ENCODE measurements around the gene OR4D10. TPM values are rescaled to one million over a fixed set of nuclear protein-coding genes. Genes with fewer than 3 reads are reported as not detected.

The OR4D10 gene
- total RNA-seq (not detected), polyA plus RNA-seq (not detected)
- long read RNA-seq, donor 1: 0 reads
- long read RNA-seq, donor 2: 0 reads
- long read RNA-seq, donor 3: 0 reads
- long read RNA-seq, donor 4: 0 reads
- long read RNA-seq, donor 5: 0 reads
- long read RNA-seq, donor 6: 0 reads
- long read RNA-seq, donor 7: 0 reads
- long read RNA-seq, donor 8: 0 reads
- long read RNA-seq, donor 9: 0 reads
- long read RNA-seq, donor 10: 0 reads

- intact Hi-C loops (cut with DNase I; ENCODE audit: low total_unique reads): no loop called here
- DNase-seq: no peak
- Histone ChIP-seq H3K27me3 (no peaks in the 10 kb centered on the region), H3K36me3 (no peaks in the 10 kb centered on the region), H3K4me1 (no peaks in the 10 kb centered on the region), H3K27ac (no peak within 1 kb of the TSS), H3K4me3 (no peak within 1 kb of the TSS), H3K9me3 (no peaks in the 10 kb centered on the region)
- TF ChIP-seq CTCF (IDR thresholded peaks at IDR 0.05) (no peak), EP300 (IDR thresholded peaks at IDR 0.05) (no peak), POLR2A (IDR thresholded peaks at IDR 0.05) (no peak), POLR2AphosphoS5 (IDR thresholded peaks at IDR 0.05) (no peak)
Observed at GRCh38 chr11:59473015-59473414, at the start of gene OR4D10. TSS of gene OR4D10 (plus strand) at chr11:59473315. CDS start at chr11:59477430, 4,115 bp downstream.

- WGBS, 5 donors: 61 to 74% (median 68%) methylated on average over 2 of the region's 2 CpGs
- H3K27ac ChIP-seq: no peak overlapping the region
- TF ChIP-seq POLR2A (IDR thresholded peaks at IDR 0.05) (no peak), EP300 (IDR thresholded peaks at IDR 0.05) (no peak)
- no peaks in the 10 kb centered on the region for H3K4me1 ChIP-seq
- intact Hi-C loops (cut with DNase I; ENCODE audit: low total_unique reads): no loop called here
- no peaks in the 10 kb centered on the region for H3K36me3 ChIP-seq
- no peak overlapping the region for H3K4me3 ChIP-seq
- H3K9me3 ChIP-seq: no peaks in the 10 kb centered on the region
- no peak for DNase-seq
- H3K27me3 ChIP-seq: no peaks in the 10 kb centered on the region
Observed at GRCh38 chr11:59423835-59424234, 49.3 kb upstream of the OR4D10 start.

GRCh38 chr11:59425131-59425530 lies 48.0 kb upstream of the OR4D10 start:
- intact Hi-C loops (cut with DNase I; ENCODE audit: low total_unique reads): no loop called here
- Histone ChIP-seq H3K27ac (no peak overlapping the region), H3K36me3 (no peaks in the 10 kb centered on the region), H3K27me3 (no peaks in the 10 kb centered on the region), H3K4me3 (no peak overlapping the region), H3K4me1 (no peaks in the 10 kb centered on the region), H3K9me3 (no peaks in the 10 kb centered on the region)
- TF ChIP-seq EP300 (IDR thresholded peaks at IDR 0.05) (no peak), CTCF (IDR thresholded peaks at IDR 0.05) (no peak), POLR2A (IDR thresholded peaks at IDR 0.05) (no peak), POLR2AphosphoS5 (IDR thresholded peaks at IDR 0.05) (no peak)
- WGBS, 5 donors: 51 to 63% (median 57%) methylated on average over 4 of the region's 4 CpGs
- no peak for DNase-seq

- intact Hi-C loops (cut with DNase I; ENCODE audit: low total_unique reads): no loop called here
- peak in 1 of 2 donors; percentile 13 for DNase-seq
Observed at GRCh38 chr11:59426361-59427067, 46.6 kb upstream of the OR4D10 start, which contains the start of gene OR5A2. TSS of gene OR5A2 (minus strand) at chr11:59426413. CDS start at chr11:59422953, 3,460 bp downstream.

More at GRCh38 chr11:59426361-59427067, 46.6 kb upstream of the OR4D10 start, which contains the start of gene OR5A2:
- WGBS, 5 donors: 58 to 71% (median 61%) methylated on average over 5 of the region's 5 CpGs
- H3K4me1 ChIP-seq: no peaks in the 10 kb centered on the region
- no peaks in the 10 kb centered on the region for H3K27me3 ChIP-seq
- no peak within 1 kb of the TSS for H3K27ac ChIP-seq
- TF ChIP-seq EP300 (IDR thresholded peaks at IDR 0.05) (no peak), POLR2AphosphoS5 (IDR thresholded peaks at IDR 0.05) (no peak), CTCF (IDR thresholded peaks at IDR 0.05) (no peak), POLR2A (IDR thresholded peaks at IDR 0.05) (no peak)
- no peaks in the 10 kb centered on the region for H3K36me3 ChIP-seq
- H3K9me3 ChIP-seq: no peaks in the 10 kb centered on the region
- no peak within 1 kb of the TSS for H3K4me3 ChIP-seq

All from stomach (tissue), 19 donors.